Activated gamma-delta T cell treated with Interleukin-2 at 50 U/mL for 16 hours (primary cell): ENCODE data around the gene SHANK3.

ENCODE experiments used
- DNase-seq: peaks from one replicate; pipeline ENCODE4 v3.0.0-alpha.2; 2020

SHANK3 gene

GRCh38 chr22:50678651-50679521 lies 6.3 kb downstream of the SHANK3 start:
- no peak for DNase-seq

GRCh38 chr22:50683086-50683993 lies 10.7 kb downstream of the SHANK3 start:
- no peak for DNase-seq

GRCh38 chr22:50683994-50684371 lies 11.4 kb downstream of the SHANK3 start:
- no peak for DNase-seq

GRCh38 chr22:50684501-50684900 lies 11.9 kb downstream of the SHANK3 start:
- no peak for DNase-seq

- no peak for DNase-seq
Observed at GRCh38 chr22:50684986-50685385, 12.4 kb downstream of the SHANK3 start.

GRCh38 chr22:50686794-50687193 lies 14.2 kb downstream of the SHANK3 start:
- DNase-seq = no peak

GRCh38 chr22:50687829-50688228 lies 15.2 kb downstream of the SHANK3 start:
- DNase-seq = no peak

- DNase-seq = no peak
Observed at GRCh38 chr22:50688448-50688847, 15.8 kb downstream of the SHANK3 start.

GRCh38 chr22:50691521-50691920 lies 18.9 kb downstream of the SHANK3 start:
- peak; percentile 29 for DNase-seq

GRCh38 chr22:50693462-50693861 lies 20.8 kb downstream of the SHANK3 start:
- DNase-seq = no peak

GRCh38 chr22:50694099-50694605 lies 21.5 kb downstream of the SHANK3 start:
- no peak for DNase-seq

GRCh38 chr22:50694766-50695420 lies 22.3 kb downstream of the SHANK3 start:
- DNase-seq = no peak

- DNase-seq = no peak
Observed at GRCh38 chr22:50695421-50696250, 23.0 kb downstream of the SHANK3 start.

- no peak for DNase-seq
Observed at GRCh38 chr22:50696251-50696798, 23.7 kb downstream of the SHANK3 start.

GRCh38 chr22:50696799-50697561 lies 24.4 kb downstream of the SHANK3 start:
- DNase-seq = no peak

- no peak for DNase-seq
Observed at GRCh38 chr22:50697667-50698506, 25.3 kb downstream of the SHANK3 start.

- no peak for DNase-seq
Observed at GRCh38 chr22:50698546-50698945, 25.9 kb downstream of the SHANK3 start.

GRCh38 chr22:50699001-50699755 lies 26.6 kb downstream of the SHANK3 start:
- no peak for DNase-seq

- DNase-seq = no peak
Observed at GRCh38 chr22:50699756-50700386, 27.2 kb downstream of the SHANK3 start.
